H1 (cell line): ENCODE data around the gene METTL6. TPM values are rescaled to one million over a fixed set of nuclear protein-coding genes. Genes with fewer than 3 reads are reported as not detected.

Source experiments
- CTCF ChIA-PET: fragments of 300-600 bp; sonication (Branson Sonifier 250); formaldehyde crosslinking; loops from one replicate; lab custom pipeline; 2021; ENCODE audit not compliant: partially characterized antibody; lab: Charles Lee
- POLR2A ChIA-PET: fragments of 300-600 bp; sonication (Branson Sonifier 250); formaldehyde crosslinking; loops from one replicate; lab custom pipeline; 2021; ENCODE audit warnings: inconsistent platforms; ENCODE audit not compliant: partially characterized antibody; lab: Charles Lee
- DNase-seq, 2 experiments: peaks; one replicate each; pipeline versions ENCODE4 v3.0.0 to v3.0.0-alpha.2; 2010 to 2022; ENCODE audit warnings: low spot score in 2 of 2, low read depth in 1 of 2, mixed read lengths in 1 of 2
- FAIRE-seq: peaks from 2 replicates; lab custom pipeline; 2011; peaks lifted over from hg19 to GRCh38; lab: Jason Lieb, UNC
- H2AFZ ChIP-seq: 2 replicates; pipeline ENCODE4 v1.8.1; 2012; ENCODE audit warnings: low read length, inconsistent platforms
- H2AK5ac ChIP-seq: 2 replicates; pipeline ENCODE4 v1.6.1; 2013; ENCODE audit warnings: low read depth, low read length
- H2BK120ac ChIP-seq: replicated peaks from 2 replicates; pipeline ENCODE3; 2013; ENCODE audit warnings: low read depth, low read length, inconsistent platforms
- H2BK12ac ChIP-seq: 2 replicates; pipeline ENCODE4 v1.6.1; 2013; ENCODE audit warnings: low read depth, low read length
- H2BK15ac ChIP-seq: 2 replicates; pipeline ENCODE4 v1.6.1; 2013; ENCODE audit warnings: low read length
- H2BK20ac ChIP-seq: 2 replicates; pipeline ENCODE4 v1.6.1; 2013; ENCODE audit warnings: low read length
- H2BK5ac ChIP-seq: 2 replicates; pipeline ENCODE4 v1.6.1; 2013; ENCODE audit warnings: low read depth, low read length
- H3K14ac ChIP-seq: 2 replicates; pipeline ENCODE4 v1.6.1; 2013; ENCODE audit warnings: inconsistent platforms; ENCODE audit not compliant: insufficient read length
- H3K18ac ChIP-seq: 2 replicates; pipeline ENCODE4 v1.6.1; 2013; ENCODE audit warnings: low read length; ENCODE audit errors: extremely low read depth
- H3K23ac ChIP-seq: 2 replicates; pipeline ENCODE4 v1.6.1; 2013; ENCODE audit warnings: inconsistent platforms; ENCODE audit not compliant: insufficient read length
- H3K23me2 ChIP-seq: 2 replicates; pipeline ENCODE4 v1.6.1; 2013; ENCODE audit warnings: low read depth, low read length
- H3K27ac ChIP-seq: 2 replicates; pipeline ENCODE4 v1.6.1; 2011; ENCODE audit warnings: low read depth, low read length, inconsistent platforms
- H3K27me3 ChIP-seq, 4 experiments: replicated peaks in 1 of 4; 1 replicate in 1 of 4; 2 replicates in 3 of 4; pipeline versions ENCODE4 v1.6.1 to v1.8.1; 2011 to 2013; ENCODE audit warnings: low read length in 3 of 4, mild to moderate bottlenecking in 3 of 4, inconsistent platforms in 2 of 4, mixed read lengths in 2 of 4, moderate library complexity in 1 of 4; ENCODE audit not compliant: control insufficient read depth in 3 of 4, insufficient read depth in 3 of 4; ENCODE audit errors: extremely low read depth in 1 of 4
- H3K36me3 ChIP-seq, 4 experiments: 2 replicates each; pipeline versions ENCODE4 v1.6.1 to v1.8.1; 2011 to 2013; ENCODE audit warnings: mild to moderate bottlenecking in 4 of 4, low read length in 3 of 4, moderate library complexity in 2 of 4, control low read depth in 1 of 4, inconsistent platforms in 1 of 4; ENCODE audit not compliant: insufficient read depth in 4 of 4, control insufficient read depth in 2 of 4
- H3K4ac ChIP-seq: replicated peaks from 2 replicates; pipeline ENCODE3; 2013; ENCODE audit warnings: low read length, low read depth, mixed read lengths, inconsistent platforms; ENCODE audit not compliant: insufficient read length
- H3K4me1 ChIP-seq, 4 experiments: replicated peaks in 1 of 4; 1 replicate in 1 of 4; 2 replicates in 3 of 4; pipeline versions ENCODE4 v1.6.1 to v1.8.1; 2011 to 2013; ENCODE audit warnings: low read length in 3 of 4, inconsistent platforms in 2 of 4, mixed read lengths in 1 of 4; ENCODE audit not compliant: insufficient read depth in 4 of 4, control insufficient read depth in 3 of 4
- H3K4me2 ChIP-seq, 2 experiments: 2 replicates each; pipeline versions ENCODE4 v1.6.1 to v1.8.1; 2011 to 2013; ENCODE audit warnings: low read depth in 2 of 2, low read length in 2 of 2, control low read depth in 1 of 2, inconsistent platforms in 1 of 2, mild to moderate bottlenecking in 1 of 2; ENCODE audit not compliant: insufficient read depth in 1 of 2
- H3K4me3 ChIP-seq, 4 experiments: fragments of 200-600, 300-600 bp in 1 of 4; sonication (generic), shearing (Covaris generic), sonication (Bioruptor Twin) in 1 of 4; 2 replicates each; pipeline versions ENCODE4 v1.5.1 to v1.8.1; 2011 to 2016; ENCODE audit warnings: low read length in 4 of 4, low read depth in 3 of 4, control low read depth in 2 of 4, inconsistent platforms in 2 of 4, mild to moderate bottlenecking in 2 of 4, mixed read lengths in 1 of 4, moderate library complexity in 1 of 4; ENCODE audit not compliant: insufficient read depth in 2 of 4; ENCODE audit errors: extremely low read depth in 1 of 4
- H3K56ac ChIP-seq: replicated peaks from 2 replicates; pipeline ENCODE3; 2013; ENCODE audit warnings: low read depth, mild to moderate bottlenecking, mixed read lengths, low read length, inconsistent platforms; ENCODE audit not compliant: insufficient read length
- H3K79me1 ChIP-seq: 2 replicates; pipeline ENCODE4 v1.6.1; 2013; ENCODE audit warnings: low read depth, low read length, control low read depth
- H3K79me2 ChIP-seq, 2 experiments: 2 replicates each; pipeline versions ENCODE4 v1.6.1 to v1.8.1; 2012 to 2013; ENCODE audit warnings: low read length in 2 of 2, mild to moderate bottlenecking in 2 of 2, inconsistent platforms in 1 of 2; ENCODE audit not compliant: insufficient read depth in 2 of 2, control insufficient read depth in 1 of 2
- H3K9ac ChIP-seq, 4 experiments: replicated peaks in 1 of 4; 1 replicate in 1 of 4; 2 replicates in 3 of 4; pipeline versions ENCODE4 v1.6.1 to v1.8.1; 2011 to 2013; ENCODE audit warnings: low read depth in 3 of 4, low read length in 3 of 4, control low read depth in 2 of 4, mild to moderate bottlenecking in 2 of 4, moderate library complexity in 2 of 4, inconsistent platforms in 1 of 4; ENCODE audit errors: extremely low read depth in 1 of 4
- H3K9me3 ChIP-seq, 2 experiments: 2 replicates each; pipeline versions ENCODE4 v1.6.1 to v1.8.1; 2012 to 2013; ENCODE audit warnings: mild to moderate bottlenecking in 2 of 2, moderate library complexity in 2 of 2, control low read depth in 1 of 2, inconsistent platforms in 1 of 2, low read depth in 1 of 2, low read length in 1 of 2, mixed read lengths in 1 of 2; ENCODE audit not compliant: insufficient read depth in 2 of 2
- H4K20me1 ChIP-seq, 2 experiments: replicated peaks in 1 of 2; 2 replicates each; pipeline versions ENCODE3 to v1.8.1; 2011 to 2013; ENCODE audit warnings: inconsistent platforms in 2 of 2, low read length in 2 of 2, mild to moderate bottlenecking in 1 of 2; ENCODE audit not compliant: insufficient read depth in 2 of 2, control insufficient read depth in 1 of 2
- H4K5ac ChIP-seq: 2 replicates; pipeline ENCODE4 v1.6.1; 2013; ENCODE audit warnings: low read length, low read depth, mixed read lengths, inconsistent platforms; ENCODE audit not compliant: insufficient read length
- H4K8ac ChIP-seq: 2 replicates; pipeline ENCODE4 v1.8.0; 2013; ENCODE audit warnings: mild to moderate bottlenecking, moderate library complexity, low read length, inconsistent platforms; ENCODE audit not compliant: insufficient read depth; ENCODE audit errors: extremely low read depth
- H4K91ac ChIP-seq: replicated peaks from 2 replicates; pipeline ENCODE3; 2013; ENCODE audit warnings: low read length, mixed read lengths, inconsistent platforms; ENCODE audit not compliant: insufficient read length
- BACH1 ChIP-seq: IDR thresholded peaks from 2 replicates; pipeline ENCODE4 v1.6.1; 2012; ENCODE audit warnings: low read length, improper control_type of control experiment
- RAD21 ChIP-seq, 2 experiments: IDR thresholded peaks in 1 of 2; conservative IDR thresholded peaks in 1 of 2; 2 replicates each; pipeline ENCODE4 v1.6.1; 2011; ENCODE audit warnings: low read depth in 2 of 2, low read length in 2 of 2, improper control_type of control experiment in 1 of 2, inconsistent platforms in 1 of 2, mild to moderate bottlenecking in 1 of 2, moderate library complexity in 1 of 2
- WGBS, 2 experiments: shearing (Covaris generic) in 1 of 2; methylation state at CpG; one replicate each; pipeline versions ENCODE4 v1.1.6 to v1.1.7; 2013 to 2015; ENCODE audit warnings: low lambda C conversion rate in 2 of 2, mixed read lengths in 2 of 2, inconsistent platforms in 1 of 2, low coverage in 1 of 2, missing lambda C conversion rate in 1 of 2; ENCODE audit not compliant: insufficient replicate concordance in 2 of 2, insufficient coverage in 1 of 2, insufficient read length in 1 of 2; ENCODE audit errors: extremely low coverage in 1 of 2, missing lambda C conversion rate in 1 of 2; 5-methylcytosine and 5-hydroxymethylcytosine counted together
- polyA plus RNA-seq, 7 experiments: library from polyadenylated mRNA; depleted of rRNA in 3 of 7; stranded (reverse) in 5 of 7; unstranded in 2 of 7; fragments of >200 nt in 5 of 7; fragments of 200-250 nt in 2 of 7; gene quantifications; 1 replicate in 5 of 7; 2 replicates in 1 of 7; 4 replicates in 1 of 7; pipeline versions ENCODE4 v1.2.1 to v1.2.3, GENCODE V29; 2011 to 2013; ENCODE audit warnings: missing spikeins in 2 of 7, mixed read lengths in 2 of 7
- total RNA-seq: library from RNA; stranded (reverse); fragmentation: NEBNext Ultra II Directional; extraction: Animal tissue kit (Norgen Biotek cat#: 25700); gene quantifications from 2 replicates; pipeline ENCODE4 v1.2.1, GENCODE V29; 2021
- TF ChIP-seq, protein P1 (sequence below), 3 experiments: IDR thresholded peaks; 1 replicate in 2 of 3; 2 replicates in 1 of 3; pipeline versions ENCODE4 v1.5.1 to v1.6.1; 2011; ENCODE audit warnings: low read length in 3 of 3, mild to moderate bottlenecking in 3 of 3, inconsistent platforms in 2 of 3, low read depth in 1 of 3, moderate library complexity in 1 of 3; ENCODE audit not compliant: insufficient read depth in 1 of 3; ENCODE audit errors: control extremely low read depth in 1 of 3

METTL6 gene
- total and polyA plus RNA-seq, 2 of the 8 experiments (the other 6 are each of a cell fraction or from before 2014, with no cell fraction given) = 18.4 to 20.0 TPM

DNA sequence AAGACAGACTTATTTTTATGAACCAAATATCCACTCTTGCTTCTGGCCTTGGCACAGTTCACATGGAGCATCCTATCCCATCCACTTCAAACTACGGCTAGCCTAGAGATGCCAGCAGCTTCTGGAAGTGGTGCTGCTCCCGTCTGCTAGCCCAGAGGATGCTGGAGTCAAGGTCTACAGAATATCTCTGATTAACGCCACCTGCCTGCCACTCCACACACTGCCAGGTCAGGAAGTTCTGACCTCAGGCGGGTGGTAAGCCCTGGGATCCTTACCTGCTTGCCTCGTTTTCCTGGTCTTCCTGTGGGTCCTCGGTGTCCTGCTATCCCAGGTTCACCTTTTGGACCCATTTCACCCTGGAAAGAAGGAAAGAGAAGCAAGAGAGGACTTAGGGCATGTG lies 42.9 kb upstream of the METTL6 start:
- peak; percentile 42 to 48 for TF ChIP-seq RAD21 (IDR thresholded peaks at IDR 0.05 in 1 of 2, conservative IDR thresholded peaks at IDR 0.05 in 1 of 2; ENCODE audit: low read depth in 2 of 2, low read length in 2 of 2)
- TF ChIP-seq, protein P1, sequence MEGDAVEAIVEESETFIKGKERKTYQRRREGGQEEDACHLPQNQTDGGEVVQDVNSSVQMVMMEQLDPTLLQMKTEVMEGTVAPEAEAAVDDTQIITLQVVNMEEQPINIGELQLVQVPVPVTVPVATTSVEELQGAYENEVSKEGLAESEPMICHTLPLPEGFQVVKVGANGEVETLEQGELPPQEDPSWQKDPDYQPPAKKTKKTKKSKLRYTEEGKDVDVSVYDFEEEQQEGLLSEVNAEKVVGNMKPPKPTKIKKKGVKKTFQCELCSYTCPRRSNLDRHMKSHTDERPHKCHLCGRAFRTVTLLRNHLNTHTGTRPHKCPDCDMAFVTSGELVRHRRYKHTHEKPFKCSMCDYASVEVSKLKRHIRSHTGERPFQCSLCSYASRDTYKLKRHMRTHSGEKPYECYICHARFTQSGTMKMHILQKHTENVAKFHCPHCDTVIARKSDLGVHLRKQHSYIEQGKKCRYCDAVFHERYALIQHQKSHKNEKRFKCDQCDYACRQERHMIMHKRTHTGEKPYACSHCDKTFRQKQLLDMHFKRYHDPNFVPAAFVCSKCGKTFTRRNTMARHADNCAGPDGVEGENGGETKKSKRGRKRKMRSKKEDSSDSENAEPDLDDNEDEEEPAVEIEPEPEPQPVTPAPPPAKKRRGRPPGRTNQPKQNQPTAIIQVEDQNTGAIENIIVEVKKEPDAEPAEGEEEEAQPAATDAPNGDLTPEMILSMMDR (IDR thresholded peaks at IDR 0.05; ENCODE audit: control extremely low read depth in 1 of 3, insufficient read depth in 1 of 3, low read depth in 1 of 3, low read length in 3 of 3) = peak; percentile 52 to 84 (median 75)
- no peak for TF ChIP-seq BACH1
- H2AFZ ChIP-seq = peak overlapping the region; percentile 72; the same call in 1 of the 2 replicates
- no peak overlapping the region for H2BK20ac ChIP-seq
- no peak overlapping the region for H3K4me2 ChIP-seq
- H3K9ac ChIP-seq = no peak overlapping the region
- H3K14ac ChIP-seq = no peak overlapping the region
- no peak overlapping the region for H3K23ac ChIP-seq
- no peaks in the 10 kb centered on the region for H3K36me3 ChIP-seq
- H4K20me1 ChIP-seq = no peaks in the 10 kb centered on the region
- ChIA-PET CTCF (interaction anchor here (0.6 to 3.1 kb wide), 15 partner anchors 9 to 195 kb away, joined by 3 to 15 read pairs (median 4); no protein-coding TSS in a partner anchor), POLR2A (no interaction called here)
- no peak overlapping the region for H3K4ac ChIP-seq
- H2BK120ac ChIP-seq = no peak overlapping the region
- no peak overlapping the region for H3K27ac ChIP-seq
- H3K4me1 ChIP-seq = peaks cover 0 to 2% (median 0%) of the 10 kb centered on the region in 4 experiments; a peak in 1 of 7 replicates
- H4K8ac ChIP-seq = no peak overlapping the region
- H2AK5ac ChIP-seq = no peak overlapping the region
- no peak overlapping the region for H4K5ac ChIP-seq
- FAIRE-seq (peak; percentile 87), DNase-seq (peak; percentile 13 to 53)
- no peak overlapping the region for H2BK12ac ChIP-seq
- H3K18ac ChIP-seq = no peak overlapping the region
- H4K91ac ChIP-seq = no peak overlapping the region
- 65% methylated on average over 6 of the region's 6 CpGs; no CpG with 5 or more reads in 1 of the 2 experiments for WGBS, 2 experiments
- H3K9me3 ChIP-seq = no peaks in the 10 kb centered on the region
- H3K27me3 ChIP-seq = no peaks in the 10 kb centered on the region
- H3K56ac ChIP-seq = no peak overlapping the region
- H3K79me2 ChIP-seq = no peaks in the 10 kb centered on the region
- no peaks in the 10 kb centered on the region; the same call in 1 of the 2 replicates for H3K23me2 ChIP-seq
- no peaks in the 10 kb centered on the region for H3K79me1 ChIP-seq
- no peak overlapping the region for H2BK15ac ChIP-seq
- H2BK5ac ChIP-seq = no peak overlapping the region
- no peak overlapping the region for H3K4me3 ChIP-seq
